ENCODE data around the gene TTLL5.

The TTLL5 gene

DNA sequence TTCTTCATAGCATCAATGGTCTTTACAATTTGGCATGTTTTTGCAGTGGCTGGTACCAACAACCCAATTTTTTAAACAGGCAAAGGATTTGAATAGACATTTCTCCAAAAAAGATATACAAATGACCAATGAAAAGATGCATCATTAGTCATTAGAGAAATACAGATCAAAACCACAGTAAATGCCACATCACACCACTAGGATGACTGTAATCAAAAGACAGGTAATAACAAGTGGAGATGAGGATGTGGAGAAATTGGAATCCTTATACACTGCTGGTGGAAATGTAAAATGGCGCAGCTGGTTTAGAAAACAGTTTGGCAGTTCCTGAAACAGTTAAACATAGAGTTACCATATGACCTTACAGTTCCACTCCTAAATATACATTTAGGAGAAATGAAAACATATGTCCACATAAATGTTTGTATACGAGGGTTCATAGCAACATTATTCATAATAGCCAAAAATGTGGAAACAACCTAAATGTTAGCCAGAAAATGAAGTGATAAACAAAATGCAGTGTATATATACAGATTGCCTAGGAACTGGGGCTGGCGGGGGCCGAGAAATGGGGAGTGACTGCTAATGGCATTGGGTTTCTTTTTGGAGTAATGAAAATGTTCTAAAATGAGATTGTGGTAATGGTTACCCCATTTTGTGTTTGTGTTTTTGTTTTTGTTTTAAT is 265.5 kb downstream of the TTLL5 start:
- DNase-seq (ENCODE audit: low read depth in 1 of 2, low spot score in 1 of 2), result no peak
- Histone ChIP-seq H3K27me3 (ENCODE audit: insufficient read depth, poor library complexity, severe bottlenecking) (no peaks in the 10 kb centered on the region), H3K27ac (replicated peaks) (no peak overlapping the region), H3K4me3 (replicated peaks; ENCODE audit: insufficient read depth, low read length) (no peak overlapping the region)
- TF ChIP-seq, protein P1, sequence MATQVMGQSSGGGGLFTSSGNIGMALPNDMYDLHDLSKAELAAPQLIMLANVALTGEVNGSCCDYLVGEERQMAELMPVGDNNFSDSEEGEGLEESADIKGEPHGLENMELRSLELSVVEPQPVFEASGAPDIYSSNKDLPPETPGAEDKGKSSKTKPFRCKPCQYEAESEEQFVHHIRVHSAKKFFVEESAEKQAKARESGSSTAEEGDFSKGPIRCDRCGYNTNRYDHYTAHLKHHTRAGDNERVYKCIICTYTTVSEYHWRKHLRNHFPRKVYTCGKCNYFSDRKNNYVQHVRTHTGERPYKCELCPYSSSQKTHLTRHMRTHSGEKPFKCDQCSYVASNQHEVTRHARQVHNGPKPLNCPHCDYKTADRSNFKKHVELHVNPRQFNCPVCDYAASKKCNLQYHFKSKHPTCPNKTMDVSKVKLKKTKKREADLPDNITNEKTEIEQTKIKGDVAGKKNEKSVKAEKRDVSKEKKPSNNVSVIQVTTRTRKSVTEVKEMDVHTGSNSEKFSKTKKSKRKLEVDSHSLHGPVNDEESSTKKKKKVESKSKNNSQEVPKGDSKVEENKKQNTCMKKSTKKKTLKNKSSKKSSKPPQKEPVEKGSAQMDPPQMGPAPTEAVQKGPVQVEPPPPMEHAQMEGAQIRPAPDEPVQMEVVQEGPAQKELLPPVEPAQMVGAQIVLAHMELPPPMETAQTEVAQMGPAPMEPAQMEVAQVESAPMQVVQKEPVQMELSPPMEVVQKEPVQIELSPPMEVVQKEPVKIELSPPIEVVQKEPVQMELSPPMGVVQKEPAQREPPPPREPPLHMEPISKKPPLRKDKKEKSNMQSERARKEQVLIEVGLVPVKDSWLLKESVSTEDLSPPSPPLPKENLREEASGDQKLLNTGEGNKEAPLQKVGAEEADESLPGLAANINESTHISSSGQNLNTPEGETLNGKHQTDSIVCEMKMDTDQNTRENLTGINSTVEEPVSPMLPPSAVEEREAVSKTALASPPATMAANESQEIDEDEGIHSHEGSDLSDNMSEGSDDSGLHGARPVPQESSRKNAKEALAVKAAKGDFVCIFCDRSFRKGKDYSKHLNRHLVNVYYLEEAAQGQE (IDR thresholded peaks at IDR 0.05; ENCODE audit: insufficient replicate concordance, low read depth), result no peak
- TF ChIP-seq SPI1 (IDR thresholded peaks at IDR 0.05; ENCODE audit: borderline replicate concordance, low read depth) (no peak), GABPA (IDR thresholded peaks at IDR 0.05; ENCODE audit: low read depth) (no peak), POLR2AphosphoS5 (IDR thresholded peaks at IDR 0.05; ENCODE audit: low read depth) (no peak)
- TF ChIP-seq, protein P2, sequence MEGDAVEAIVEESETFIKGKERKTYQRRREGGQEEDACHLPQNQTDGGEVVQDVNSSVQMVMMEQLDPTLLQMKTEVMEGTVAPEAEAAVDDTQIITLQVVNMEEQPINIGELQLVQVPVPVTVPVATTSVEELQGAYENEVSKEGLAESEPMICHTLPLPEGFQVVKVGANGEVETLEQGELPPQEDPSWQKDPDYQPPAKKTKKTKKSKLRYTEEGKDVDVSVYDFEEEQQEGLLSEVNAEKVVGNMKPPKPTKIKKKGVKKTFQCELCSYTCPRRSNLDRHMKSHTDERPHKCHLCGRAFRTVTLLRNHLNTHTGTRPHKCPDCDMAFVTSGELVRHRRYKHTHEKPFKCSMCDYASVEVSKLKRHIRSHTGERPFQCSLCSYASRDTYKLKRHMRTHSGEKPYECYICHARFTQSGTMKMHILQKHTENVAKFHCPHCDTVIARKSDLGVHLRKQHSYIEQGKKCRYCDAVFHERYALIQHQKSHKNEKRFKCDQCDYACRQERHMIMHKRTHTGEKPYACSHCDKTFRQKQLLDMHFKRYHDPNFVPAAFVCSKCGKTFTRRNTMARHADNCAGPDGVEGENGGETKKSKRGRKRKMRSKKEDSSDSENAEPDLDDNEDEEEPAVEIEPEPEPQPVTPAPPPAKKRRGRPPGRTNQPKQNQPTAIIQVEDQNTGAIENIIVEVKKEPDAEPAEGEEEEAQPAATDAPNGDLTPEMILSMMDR (IDR thresholded peaks at IDR 0.05; ENCODE audit: insufficient read depth, low read length), result no peak

DNA sequence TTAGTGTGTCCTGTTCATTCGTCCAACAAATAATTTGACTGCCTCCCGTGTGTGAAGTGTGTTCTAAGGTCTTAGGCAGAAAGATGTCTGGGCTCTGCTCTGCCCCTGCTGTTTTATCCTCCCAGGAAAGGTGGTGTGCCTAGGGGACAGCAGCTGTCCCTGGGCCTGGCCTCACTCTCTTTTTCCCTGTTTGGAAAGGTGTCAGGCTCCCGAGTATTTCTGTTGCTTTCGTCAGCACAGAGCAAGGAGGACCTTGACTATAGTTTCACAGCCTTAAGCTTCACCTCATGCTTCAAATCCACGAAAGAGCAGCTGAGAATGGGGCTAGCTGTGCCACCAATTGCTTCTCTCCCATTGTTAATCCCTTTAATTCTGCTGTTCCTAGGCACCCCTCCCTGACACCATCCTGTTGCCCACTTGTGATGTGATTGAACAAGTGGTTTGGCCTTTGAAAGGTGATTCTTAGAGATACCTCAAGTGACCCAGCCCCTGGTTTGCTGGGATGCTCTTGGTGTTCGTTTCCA is 266.6 kb downstream of the TTLL5 start:
- H3K4me3 ChIP-seq (replicated peaks; ENCODE audit: insufficient read depth, low read length), result no peak overlapping the region
- DNase-seq (ENCODE audit: low read depth in 1 of 2, low spot score in 1 of 2), result no peak
- H3K27me3 ChIP-seq (ENCODE audit: insufficient read depth, poor library complexity, severe bottlenecking), result no peaks in the 10 kb centered on the region
- TF ChIP-seq, protein P2 (IDR thresholded peaks at IDR 0.05; ENCODE audit: insufficient read depth, low read length), result no peak
- TF ChIP-seq GABPA (IDR thresholded peaks at IDR 0.05; ENCODE audit: low read depth) (no peak), SPI1 (IDR thresholded peaks at IDR 0.05; ENCODE audit: borderline replicate concordance, low read depth) (no peak), POLR2AphosphoS5 (IDR thresholded peaks at IDR 0.05; ENCODE audit: low read depth) (no peak)
- TF ChIP-seq, protein P1 (IDR thresholded peaks at IDR 0.05; ENCODE audit: insufficient replicate concordance, low read depth), result no peak
- no peak overlapping the region for H3K27ac ChIP-seq (replicated peaks)

DNA sequence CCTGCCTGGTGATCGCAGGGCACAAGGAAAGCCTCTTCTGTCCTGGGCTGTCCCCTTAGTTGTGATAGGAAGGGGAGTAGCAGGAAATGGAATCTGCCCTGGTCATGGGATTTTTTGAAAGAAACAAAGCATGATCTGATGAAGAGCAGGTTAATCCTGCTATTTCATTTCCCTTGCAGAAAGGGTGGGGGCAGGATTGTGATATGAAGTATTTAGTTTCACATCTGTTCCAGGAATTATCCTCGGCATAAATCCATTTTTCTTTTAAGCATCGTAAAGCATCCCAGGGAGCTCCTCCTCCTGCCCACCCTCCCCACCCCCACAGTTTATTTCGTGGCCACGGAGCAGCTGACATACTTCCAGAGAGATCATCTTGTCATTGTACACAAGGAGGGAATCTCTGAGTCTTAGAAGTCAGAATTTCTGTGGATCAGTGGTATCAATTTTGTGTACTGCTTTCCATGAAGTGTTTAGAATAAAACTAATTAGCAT is 267.7 kb downstream of the TTLL5 start:
- DNase-seq (ENCODE audit: low read depth in 1 of 2, low spot score in 1 of 2), result no peak
- H3K4me3 ChIP-seq (replicated peaks; ENCODE audit: insufficient read depth, low read length), result no peak overlapping the region
- H3K27me3 ChIP-seq (ENCODE audit: insufficient read depth, poor library complexity, severe bottlenecking), result no peaks in the 10 kb centered on the region
- H3K27ac ChIP-seq (replicated peaks), result no peak overlapping the region
- TF ChIP-seq, protein P2 (IDR thresholded peaks at IDR 0.05; ENCODE audit: insufficient read depth, low read length), result no peak
- no peak for TF ChIP-seq SPI1 (IDR thresholded peaks at IDR 0.05; ENCODE audit: borderline replicate concordance, low read depth)
- TF ChIP-seq POLR2AphosphoS5 (IDR thresholded peaks at IDR 0.05; ENCODE audit: low read depth), result no peak
- no peak for TF ChIP-seq GABPA (IDR thresholded peaks at IDR 0.05; ENCODE audit: low read depth)
- TF ChIP-seq, protein P1 (IDR thresholded peaks at IDR 0.05; ENCODE audit: insufficient replicate concordance, low read depth), result no peak
